ENCODE results near the gene MYO3B. TPM values are rescaled to one million over a fixed set of nuclear protein-coding genes. Genes with fewer than 3 reads are reported as not detected.

The MYO3B gene
- total RNA-seq, 1 donor from 2014 or later = 0.22 TPM

DNA sequence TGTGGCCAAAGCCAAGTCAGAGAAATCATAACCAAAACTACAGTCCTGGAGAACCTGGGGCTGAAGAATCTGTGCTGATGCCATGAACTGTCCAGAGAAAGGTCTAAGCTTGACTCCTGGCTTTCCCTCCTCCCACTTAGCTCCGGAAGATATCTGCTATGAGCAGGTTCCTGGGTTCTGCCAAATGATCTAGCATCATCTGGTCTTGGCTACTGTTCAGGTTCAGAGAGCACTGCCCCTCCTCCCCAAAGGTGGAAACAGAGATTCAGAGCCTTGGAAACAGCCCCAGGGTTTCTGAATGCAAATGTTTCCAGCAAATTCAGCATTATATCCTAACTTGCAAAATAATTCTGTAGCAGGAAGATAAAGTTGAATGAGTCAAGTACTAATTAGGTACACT, 317.9 kb downstream of the MYO3B start:
- Mint-ChIP-seq H3K27ac (ENCODE audit: unreplicated experiment) (no peak overlapping the region), H3K4me1 (ENCODE audit: low read depth, unreplicated experiment) (no peaks in the 10 kb centered on the region), H3K27me3 (ENCODE audit: unreplicated experiment) (peaks cover 2% of the 10 kb centered on the region), H3K9me3 (ENCODE audit: unreplicated experiment) (no peaks in the 10 kb centered on the region), H3K36me3 (ENCODE audit: unreplicated experiment) (no peaks in the 10 kb centered on the region), H3K4me3 (ENCODE audit: unreplicated experiment) (no peak overlapping the region)
- no peak for DNase-seq
- TF ChIP-seq, protein P1, sequence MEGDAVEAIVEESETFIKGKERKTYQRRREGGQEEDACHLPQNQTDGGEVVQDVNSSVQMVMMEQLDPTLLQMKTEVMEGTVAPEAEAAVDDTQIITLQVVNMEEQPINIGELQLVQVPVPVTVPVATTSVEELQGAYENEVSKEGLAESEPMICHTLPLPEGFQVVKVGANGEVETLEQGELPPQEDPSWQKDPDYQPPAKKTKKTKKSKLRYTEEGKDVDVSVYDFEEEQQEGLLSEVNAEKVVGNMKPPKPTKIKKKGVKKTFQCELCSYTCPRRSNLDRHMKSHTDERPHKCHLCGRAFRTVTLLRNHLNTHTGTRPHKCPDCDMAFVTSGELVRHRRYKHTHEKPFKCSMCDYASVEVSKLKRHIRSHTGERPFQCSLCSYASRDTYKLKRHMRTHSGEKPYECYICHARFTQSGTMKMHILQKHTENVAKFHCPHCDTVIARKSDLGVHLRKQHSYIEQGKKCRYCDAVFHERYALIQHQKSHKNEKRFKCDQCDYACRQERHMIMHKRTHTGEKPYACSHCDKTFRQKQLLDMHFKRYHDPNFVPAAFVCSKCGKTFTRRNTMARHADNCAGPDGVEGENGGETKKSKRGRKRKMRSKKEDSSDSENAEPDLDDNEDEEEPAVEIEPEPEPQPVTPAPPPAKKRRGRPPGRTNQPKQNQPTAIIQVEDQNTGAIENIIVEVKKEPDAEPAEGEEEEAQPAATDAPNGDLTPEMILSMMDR (IDR thresholded peaks at IDR 0.05; ENCODE audit: partially characterized antibody, unreplicated experiment) = no peak

DNA sequence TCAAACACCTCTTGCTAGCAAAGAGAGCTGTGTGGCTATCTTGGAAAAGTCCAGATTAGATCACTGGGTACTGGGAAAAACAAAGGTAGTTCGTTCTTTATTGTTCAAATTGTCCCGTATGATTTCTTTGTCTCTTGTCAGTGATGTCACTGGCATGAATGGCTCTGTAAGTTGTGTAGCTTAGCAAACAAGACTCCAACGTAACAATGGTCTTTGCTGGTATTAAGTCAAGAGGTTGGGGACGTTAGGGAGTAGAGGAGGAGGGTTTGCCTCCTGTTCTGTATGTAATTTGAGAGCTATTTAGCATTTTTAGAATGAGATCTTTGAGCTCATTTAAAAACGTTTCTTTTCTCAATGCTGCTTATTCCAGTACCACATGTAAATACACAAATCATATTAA, 320.7 kb downstream of the MYO3B start:
- TF ChIP-seq, protein P1 (IDR thresholded peaks at IDR 0.05; ENCODE audit: partially characterized antibody, unreplicated experiment) = no peak
- H3K27ac Mint-ChIP-seq (ENCODE audit: unreplicated experiment) = no peak overlapping the region
- H3K4me1 Mint-ChIP-seq (ENCODE audit: low read depth, unreplicated experiment) = peaks cover 2% of the 10 kb centered on the region
- peaks cover 2% of the 10 kb centered on the region for H3K27me3 Mint-ChIP-seq (ENCODE audit: unreplicated experiment)
- DNase-seq = no peak
- H3K4me3 Mint-ChIP-seq (ENCODE audit: unreplicated experiment) = no peak overlapping the region
- H3K9me3 Mint-ChIP-seq (ENCODE audit: unreplicated experiment) = no peaks in the 10 kb centered on the region
- H3K36me3 Mint-ChIP-seq (ENCODE audit: unreplicated experiment) = no peaks in the 10 kb centered on the region

DNA sequence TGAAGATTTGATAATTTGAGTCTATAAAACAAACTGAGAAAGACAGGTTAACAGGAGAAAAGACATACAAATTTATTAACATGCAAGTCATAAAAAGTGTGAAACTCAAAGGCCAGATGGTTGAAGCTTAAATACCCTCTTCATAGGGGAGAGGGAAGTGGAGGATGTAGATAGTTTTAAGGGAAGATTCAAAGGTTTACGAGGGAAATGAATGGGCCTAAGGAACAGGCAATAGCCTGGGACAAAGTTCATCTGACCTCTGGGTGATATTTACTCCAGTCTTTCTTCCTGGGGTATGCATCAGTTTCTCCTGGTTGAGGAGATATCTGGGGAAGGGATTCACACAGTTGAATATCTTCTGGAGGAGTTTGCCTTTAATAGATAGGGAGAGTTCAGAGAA, 322.2 kb downstream of the MYO3B start:
- Mint-ChIP-seq H3K27ac (ENCODE audit: unreplicated experiment) (no peak overlapping the region), H3K4me1 (ENCODE audit: low read depth, unreplicated experiment) (peaks cover 2% of the 10 kb centered on the region), H3K4me3 (ENCODE audit: unreplicated experiment) (no peak overlapping the region), H3K9me3 (ENCODE audit: unreplicated experiment) (no peaks in the 10 kb centered on the region), H3K27me3 (ENCODE audit: unreplicated experiment) (peaks cover 2% of the 10 kb centered on the region), H3K36me3 (ENCODE audit: unreplicated experiment) (no peaks in the 10 kb centered on the region)
- no peak for DNase-seq
- TF ChIP-seq, protein P1 (IDR thresholded peaks at IDR 0.05; ENCODE audit: partially characterized antibody, unreplicated experiment) = no peak

DNA sequence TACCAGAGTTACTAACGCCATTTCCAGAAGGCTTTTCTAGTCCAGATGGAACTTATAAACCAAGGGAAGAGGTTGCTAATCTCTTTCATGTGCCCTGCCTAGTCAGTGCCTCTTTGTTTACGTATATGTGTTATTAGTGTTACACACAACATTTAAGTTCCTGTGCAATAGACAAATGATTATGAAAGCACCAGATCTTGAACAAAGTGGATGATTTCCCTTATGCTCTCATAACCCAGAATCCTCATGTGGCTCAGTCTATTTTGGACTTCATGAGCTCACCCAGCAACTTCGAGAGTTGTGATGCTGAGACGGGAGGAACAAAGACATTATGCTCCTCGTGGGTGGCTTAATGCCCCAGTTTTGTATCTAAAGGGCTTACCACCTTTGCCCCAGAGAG, 322.8 kb downstream of the MYO3B start:
- DNase-seq = no peak
- TF ChIP-seq, protein P1 (IDR thresholded peaks at IDR 0.05; ENCODE audit: partially characterized antibody, unreplicated experiment) = no peak
- no peaks in the 10 kb centered on the region for H3K36me3 Mint-ChIP-seq (ENCODE audit: unreplicated experiment)
- no peak overlapping the region for H3K27ac Mint-ChIP-seq (ENCODE audit: unreplicated experiment)
- H3K9me3 Mint-ChIP-seq (ENCODE audit: unreplicated experiment) = peaks cover 2% of the 10 kb centered on the region
- peaks cover 4% of the 10 kb centered on the region for H3K4me1 Mint-ChIP-seq (ENCODE audit: low read depth, unreplicated experiment)
- H3K4me3 Mint-ChIP-seq (ENCODE audit: unreplicated experiment) = no peak overlapping the region
- H3K27me3 Mint-ChIP-seq (ENCODE audit: unreplicated experiment) = peaks cover 2% of the 10 kb centered on the region

DNA sequence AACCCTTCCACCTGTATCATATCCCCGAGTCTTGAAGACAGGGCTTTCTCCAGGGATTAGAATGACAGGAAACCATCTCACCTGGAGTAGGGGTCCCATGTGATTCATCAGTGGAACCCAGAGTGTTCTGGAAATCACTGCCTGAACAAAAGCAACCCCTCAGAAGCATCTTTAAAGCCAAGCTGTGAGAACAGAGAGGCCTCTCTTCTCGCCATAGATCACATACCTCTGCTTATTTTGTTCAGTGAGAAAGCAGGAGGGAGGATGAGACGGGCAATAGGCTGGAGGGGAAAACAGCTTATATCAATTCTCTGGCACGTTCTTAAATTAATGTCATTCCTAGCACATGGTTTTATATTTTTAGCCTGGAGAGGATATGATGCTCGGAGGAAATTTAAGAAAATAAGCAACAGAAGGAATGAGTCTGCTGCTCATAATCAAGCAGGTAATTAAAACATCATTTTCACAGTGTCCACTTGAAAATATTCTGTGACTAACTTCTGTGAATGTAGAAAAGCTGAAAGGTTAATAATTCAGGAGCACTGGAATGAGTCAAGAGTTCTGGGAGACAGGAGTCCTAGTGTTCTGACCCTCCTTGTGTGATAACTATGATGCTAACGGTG, 323.6 kb downstream of the MYO3B start:
- TF ChIP-seq, protein P1 (IDR thresholded peaks at IDR 0.05; ENCODE audit: partially characterized antibody, unreplicated experiment) = no peak
- H3K4me1 Mint-ChIP-seq (ENCODE audit: low read depth, unreplicated experiment) = peaks cover 4% of the 10 kb centered on the region

More for the DNA sequence above, 323.6 kb downstream of the MYO3B start:
- DNase-seq = no peak
- Mint-ChIP-seq H3K9me3 (ENCODE audit: unreplicated experiment) (peaks cover 2% of the 10 kb centered on the region), H3K27ac (ENCODE audit: unreplicated experiment) (no peak overlapping the region), H3K4me3 (ENCODE audit: unreplicated experiment) (no peak overlapping the region), H3K36me3 (ENCODE audit: unreplicated experiment) (no peaks in the 10 kb centered on the region), H3K27me3 (ENCODE audit: unreplicated experiment) (peaks cover 2% of the 10 kb centered on the region)
